HG03280 (cell line): Measurements from ENCODE around the gene ALX3.
A peak's percentile ranks its signal among the peaks of the same experiment; 100 is the strongest.
"Not testable (repeated sequence)": the region's sequence is repeated elsewhere in the genome, so short reads cannot be mapped to it uniquely, and the experiment has no call there.

Experiments
- ATAC-seq: cut with Tn5 transposase; IDR thresholded peaks from one replicate; pipeline ENCODE4 v1.9.1; 2021; ENCODE audit warnings: mild to moderate bottlenecking, moderate library complexity; ENCODE audit not compliant: unreplicated experiment

The ALX3 gene

DNA sequence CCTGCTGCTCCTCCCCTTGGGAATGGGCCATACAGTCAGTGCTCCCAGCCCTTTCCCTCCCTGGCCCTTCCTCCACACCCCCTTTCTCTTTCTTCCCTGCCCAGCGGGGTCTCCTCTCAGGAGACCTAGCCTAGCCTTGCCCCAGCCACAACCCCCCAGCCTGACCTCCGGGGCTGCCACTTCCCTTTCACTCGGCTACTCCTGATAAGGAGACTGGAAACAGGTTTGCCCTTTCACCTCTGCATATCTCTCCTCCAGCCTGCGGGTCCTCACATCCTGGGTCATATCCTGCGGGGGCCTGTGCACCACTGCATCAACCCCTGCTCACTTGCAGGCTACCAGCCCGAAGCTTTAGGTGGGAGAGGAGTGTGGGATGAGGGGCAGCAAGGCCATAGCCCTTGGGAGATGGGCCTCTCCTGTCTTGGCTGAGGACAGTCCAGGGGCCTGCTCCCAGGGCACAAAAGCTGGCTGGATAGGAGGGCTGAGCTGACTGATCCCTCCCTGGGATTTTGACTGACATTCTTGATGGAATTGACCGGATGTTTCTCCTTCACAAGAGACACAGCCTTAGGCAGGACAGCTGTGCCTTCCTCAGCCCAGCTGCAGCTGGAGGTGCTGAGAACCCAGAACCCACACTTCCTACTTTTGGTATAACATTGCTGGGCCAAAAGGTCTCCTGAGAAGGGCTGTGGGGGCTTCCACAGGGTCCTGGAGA, 19.2 kb upstream of the ALX3 start:
- ATAC-seq = no peak

DNA sequence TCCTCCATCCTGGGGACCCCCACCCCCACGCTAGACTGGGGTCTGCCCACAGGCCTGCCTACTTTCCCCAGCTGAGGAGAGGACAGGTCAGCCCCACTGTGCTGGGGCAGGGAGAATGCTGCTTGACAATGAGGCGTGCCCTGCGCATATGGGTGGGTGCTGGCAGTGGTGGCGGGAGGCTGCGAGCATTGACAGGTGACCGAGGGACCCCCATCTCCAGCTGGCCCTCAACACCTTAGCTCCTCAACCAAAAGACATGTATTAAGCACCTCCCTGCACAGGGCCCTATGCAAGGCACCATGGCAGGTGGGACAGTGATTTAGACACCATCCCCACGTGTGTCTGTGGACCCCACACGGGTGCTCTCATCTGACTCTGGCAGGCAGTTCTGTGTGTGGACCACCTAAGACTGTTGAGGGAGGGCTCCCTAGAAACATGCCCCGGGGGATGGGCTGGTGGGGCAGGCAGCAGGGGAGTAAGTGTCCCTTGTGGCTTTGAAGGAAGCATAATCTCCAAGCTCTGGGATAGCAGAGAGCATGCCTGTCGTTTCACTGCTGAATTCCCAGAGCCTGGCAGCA, 18.4 kb upstream of the ALX3 start:
- no peak for ATAC-seq

DNA sequence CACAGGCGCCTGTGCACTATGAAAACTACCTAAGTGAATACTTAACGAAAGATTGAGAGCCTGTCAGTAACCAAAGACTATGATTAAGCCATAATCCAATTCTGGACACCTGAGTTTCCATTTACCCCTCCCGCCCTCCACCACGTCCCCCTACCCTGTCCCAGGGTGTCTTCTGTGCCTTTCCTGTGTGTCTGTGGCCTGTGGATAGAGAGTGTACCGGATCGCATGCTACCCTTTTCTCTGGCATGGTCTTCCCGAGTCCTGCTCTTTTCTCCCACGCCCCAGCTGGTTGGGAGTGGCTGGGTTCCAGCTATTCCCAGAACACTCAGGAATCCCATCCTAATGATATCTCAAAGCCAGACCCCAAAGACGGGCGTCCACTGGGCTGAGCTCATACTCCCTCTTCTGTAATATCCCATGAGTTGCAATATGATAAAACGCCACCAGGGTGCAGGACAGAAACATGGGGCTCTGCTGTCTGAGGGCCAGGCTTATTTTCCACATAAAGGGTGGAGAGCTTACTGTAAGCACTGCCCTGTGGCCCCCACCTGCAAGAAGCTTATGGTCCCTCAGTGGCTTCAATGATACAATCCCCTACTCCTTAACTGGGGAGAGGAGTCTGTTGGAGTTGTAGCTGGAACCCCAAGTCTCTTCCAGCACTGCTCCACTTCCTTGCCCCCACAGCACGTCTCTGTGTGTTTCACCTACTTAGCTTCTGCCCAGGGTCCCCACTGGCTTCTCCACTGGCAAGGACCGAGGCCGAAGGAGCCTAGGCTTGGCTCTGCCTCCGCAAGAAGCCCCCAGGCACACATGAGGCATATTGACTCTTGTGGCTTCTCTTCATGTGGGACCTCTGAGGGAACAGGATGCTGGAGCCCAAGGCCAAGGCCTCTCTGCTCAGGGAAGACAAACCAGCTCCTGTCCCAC, 17.6 kb upstream of the ALX3 start:
- peak; percentile 61 for ATAC-seq

DNA sequence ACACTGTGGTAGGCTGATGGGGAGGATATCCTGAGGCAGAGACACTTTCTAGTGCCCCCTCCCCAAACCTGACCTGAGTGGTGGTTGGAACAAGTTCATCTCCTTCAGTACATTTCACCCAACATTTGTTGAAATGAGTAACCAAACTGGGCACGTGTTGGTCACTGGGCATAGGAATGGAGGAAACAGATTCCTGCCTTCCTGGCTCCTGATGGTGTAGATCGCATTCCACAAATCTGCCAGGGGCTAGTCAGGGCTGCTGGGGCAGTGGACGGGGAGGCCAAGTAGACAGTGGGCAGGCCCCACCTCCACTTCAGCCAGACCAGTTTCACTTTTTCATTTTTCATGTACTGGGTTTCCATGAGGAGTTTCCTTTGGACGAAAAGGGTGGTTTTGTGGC, 16.5 kb upstream of the ALX3 start:
- ATAC-seq = no peak

DNA sequence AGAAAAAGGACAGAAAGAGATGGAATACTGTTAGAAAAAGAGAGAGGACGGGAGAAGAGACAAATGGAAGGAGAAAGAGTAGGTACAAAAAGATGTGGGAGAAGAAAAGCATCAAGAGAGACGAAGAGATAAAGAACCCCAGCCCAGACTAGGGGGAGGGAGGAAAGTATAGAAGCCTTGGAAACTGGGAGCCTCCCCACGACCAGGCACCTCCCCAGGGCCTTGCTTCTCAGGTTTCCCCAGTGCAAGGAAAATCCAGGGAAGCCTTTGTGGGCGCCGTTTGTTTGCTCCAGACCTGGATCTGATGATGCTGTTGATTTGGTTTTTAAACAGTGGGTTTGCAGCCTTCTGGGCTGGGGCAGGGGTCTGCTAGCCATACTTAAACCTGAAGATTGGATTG, 15.2 kb upstream of the ALX3 start:
- ATAC-seq = no peak

DNA sequence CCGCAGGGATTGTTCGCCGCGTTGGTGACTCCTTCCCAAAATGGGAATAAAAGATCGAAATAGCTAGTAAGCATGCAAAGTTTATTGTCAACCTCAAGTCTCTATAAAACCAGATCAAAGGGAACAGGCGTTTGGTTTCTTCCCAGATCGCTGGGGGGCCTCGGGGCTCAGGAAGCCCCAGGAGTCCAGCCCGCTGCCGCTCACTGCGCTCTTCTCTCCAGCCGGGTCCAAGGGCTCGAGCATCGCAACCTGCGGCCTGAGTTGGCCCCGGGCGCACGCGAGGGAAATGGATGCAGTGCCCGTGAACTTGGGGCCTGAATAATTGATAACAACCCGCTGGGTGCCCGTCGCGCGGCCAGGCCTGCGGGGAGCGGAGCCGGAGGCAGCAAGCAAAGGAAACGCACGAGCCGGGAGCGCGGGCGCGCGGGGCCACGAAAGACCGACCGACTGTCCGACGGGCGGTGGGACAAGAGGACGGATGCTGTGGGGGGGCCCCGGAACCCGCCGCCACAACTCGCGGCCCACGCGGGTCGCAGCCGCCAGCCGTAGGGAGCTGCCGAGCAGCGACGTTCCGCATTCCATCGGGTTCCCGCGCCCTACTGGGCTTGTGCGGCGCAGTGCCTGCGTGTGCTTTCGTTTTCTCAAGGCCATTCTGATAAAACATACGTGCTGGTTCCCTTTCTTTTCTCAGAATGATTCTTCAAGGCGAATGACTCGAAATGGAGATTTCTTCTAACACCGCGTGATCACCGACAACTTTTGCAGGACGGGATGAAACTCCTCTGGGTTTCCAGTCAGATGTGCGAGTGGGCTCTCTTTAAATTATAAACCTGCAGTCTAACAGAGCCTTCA, 14.0 kb upstream of the ALX3 start:
- ATAC-seq = no peak

DNA sequence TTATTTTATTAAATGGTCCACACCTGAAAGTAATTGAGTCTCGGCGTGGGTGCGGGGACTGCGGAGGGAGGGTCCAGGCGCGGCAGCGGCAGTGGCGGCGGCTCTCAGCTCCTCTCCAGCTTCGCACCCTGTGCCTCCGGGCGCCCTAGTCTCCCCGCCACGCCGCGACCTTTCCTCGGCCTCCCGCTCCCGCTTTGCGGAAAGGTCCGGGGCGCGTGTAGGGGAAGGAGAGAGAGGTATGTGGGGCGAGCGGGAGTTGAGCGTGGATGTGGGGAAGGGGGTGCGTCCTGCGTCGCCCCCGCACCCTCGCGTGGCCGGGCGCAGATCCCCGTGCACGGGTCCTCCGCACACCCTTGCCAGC, 13.4 kb upstream of the ALX3 start:
- no peak for ATAC-seq

DNA sequence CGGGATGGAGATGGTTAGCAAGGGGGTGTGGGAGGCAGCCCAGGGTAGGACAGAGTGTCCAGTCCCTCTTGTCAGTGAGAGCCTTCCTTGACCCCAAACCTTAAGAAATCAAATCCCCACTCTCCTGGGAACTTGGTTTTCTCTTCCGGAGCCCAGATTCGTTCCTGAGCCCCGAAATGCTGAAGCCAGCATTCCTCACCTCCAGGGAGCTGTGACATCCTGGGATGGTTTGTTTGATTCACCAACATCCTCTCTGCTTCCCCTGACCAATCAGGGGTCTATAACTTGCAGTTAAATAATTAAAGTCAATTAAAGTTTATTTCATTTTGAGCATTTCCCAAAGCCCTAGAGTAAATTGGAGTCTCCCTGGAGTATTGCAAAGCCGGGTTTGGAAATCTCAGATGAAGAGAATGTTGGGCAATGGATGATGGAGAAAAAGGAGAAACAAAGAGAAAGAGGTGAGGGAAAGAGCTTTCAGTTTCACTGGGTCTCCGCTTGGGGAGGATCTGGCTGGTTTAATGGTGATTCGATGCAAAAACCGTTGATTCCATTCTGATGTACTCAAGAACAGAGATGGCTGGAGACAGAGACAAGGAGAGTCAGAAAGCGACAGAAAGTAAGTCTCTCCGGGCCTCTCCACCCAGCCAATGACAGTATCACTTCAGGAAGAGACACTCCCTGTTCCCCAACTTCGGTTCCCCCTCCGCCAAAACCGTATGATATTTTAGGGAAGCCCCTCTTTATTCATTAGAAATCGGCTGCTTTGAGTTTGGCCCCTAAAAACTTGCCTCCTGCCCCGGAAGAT, 12.8 kb upstream of the ALX3 start:
- ATAC-seq = no peak

DNA sequence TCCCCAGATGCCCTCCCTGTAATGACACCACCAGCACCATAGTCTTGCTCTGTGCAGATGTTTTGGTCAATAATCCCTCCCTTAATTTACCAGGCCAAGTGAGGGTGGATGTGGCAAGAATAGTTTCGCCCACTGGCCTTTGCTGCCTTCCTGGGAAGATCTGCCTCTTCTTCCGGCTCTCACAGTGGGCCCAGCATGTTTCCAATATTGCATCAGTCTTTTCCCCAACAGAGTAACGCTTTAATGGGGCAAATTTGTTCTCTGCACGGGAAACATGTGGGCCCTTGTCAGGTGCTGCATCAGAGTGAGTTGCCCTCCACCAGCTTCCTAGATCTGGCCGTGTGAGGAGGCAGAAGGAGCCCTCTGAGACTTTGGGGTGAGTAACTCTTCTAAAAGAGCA, 12.0 kb upstream of the ALX3 start:
- ATAC-seq = no peak

DNA sequence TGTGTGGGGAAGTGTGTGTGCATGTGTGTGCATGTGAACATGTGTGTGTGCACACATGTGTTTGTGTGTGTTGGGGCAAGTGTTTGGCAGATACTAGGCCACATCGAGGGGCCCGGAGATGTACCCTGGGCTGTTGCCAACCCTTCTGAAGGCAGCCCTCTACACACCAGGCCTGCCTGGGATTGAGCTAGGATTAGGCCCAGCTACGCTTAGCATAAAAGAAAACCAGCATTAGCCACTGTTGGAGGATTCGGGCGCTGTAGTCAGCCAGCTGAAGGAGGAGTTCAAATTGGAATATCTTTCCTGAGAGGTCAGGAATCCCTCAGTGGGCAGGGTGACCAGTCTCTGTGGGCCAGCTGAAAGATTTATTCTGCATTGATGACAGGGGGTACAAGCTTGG, 10.6 kb upstream of the ALX3 start:
- ATAC-seq = no peak

DNA sequence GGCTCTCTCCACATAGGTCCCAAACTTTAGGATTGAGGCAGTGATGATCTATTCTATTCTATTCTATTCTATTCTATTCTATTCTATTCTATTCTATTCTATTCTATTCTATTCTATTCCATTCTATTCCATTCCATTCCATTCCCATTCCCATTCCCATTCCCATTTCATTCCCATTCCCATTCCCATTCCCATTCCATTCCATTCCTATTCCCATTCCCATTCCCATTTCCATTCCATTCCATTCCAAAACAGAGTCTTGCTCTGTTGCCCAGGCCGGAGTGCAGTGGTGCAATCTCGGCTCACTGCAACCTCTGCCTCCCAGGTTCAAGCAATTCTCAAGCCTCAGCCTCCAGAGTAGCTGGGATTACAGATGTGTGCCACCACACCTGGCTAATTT, 9.5 kb upstream of the ALX3 start:
- ATAC-seq = not testable (repeated sequence)

DNA sequence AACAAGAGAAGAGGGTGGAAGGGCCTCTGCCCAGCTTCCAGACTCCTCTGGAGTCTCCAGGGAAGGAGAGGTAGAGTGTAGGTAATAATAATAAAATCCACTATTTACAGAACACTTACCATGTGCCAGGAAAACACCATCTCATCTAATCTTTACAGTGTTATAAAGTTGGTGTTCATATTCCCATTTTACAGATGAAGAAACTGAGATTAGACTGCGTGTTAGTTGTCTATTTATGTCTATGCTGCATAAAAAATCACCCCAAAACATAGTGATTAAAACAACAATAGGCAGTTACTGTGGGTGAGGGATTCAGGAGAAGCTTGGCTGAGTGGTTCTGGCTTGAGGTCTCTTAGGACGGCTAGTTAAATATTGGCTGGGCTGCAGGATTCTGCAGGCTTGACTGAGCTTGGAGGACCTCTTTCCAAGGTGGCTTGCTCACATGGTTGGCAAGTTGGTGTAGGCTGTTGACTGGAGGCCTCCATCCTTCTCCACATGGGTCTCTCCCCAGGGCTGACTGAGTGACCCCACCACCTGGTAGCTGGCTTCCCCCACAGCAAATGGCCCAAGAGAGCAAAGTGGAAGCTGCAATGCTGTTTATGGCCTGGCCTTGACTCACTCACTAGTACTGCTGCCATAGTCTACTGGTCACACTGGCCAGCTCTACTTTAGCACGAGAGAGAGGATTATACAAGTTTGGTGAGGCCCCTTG, 6.5 kb upstream of the ALX3 start:
- no peak for ATAC-seq

DNA sequence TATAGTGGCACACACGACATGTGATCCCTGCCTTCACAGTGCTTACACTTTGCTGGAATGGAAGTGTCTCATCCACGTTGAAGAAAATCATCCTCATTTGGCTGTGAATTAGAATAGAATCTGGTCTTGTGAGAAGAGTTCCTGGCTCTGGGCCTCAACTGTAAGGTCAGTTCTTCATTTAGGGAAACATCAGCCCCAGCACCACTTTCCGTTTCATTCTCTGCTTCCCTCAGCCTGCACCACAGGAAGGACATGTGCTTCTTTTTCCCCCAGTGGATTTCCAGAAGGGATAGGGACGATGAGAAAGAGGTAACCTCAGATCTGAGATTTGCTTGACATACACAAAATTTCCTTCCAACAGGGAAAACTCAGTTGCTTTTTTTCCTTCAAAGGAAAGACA, 3.7 kb upstream of the ALX3 start:
- ATAC-seq = no peak

DNA sequence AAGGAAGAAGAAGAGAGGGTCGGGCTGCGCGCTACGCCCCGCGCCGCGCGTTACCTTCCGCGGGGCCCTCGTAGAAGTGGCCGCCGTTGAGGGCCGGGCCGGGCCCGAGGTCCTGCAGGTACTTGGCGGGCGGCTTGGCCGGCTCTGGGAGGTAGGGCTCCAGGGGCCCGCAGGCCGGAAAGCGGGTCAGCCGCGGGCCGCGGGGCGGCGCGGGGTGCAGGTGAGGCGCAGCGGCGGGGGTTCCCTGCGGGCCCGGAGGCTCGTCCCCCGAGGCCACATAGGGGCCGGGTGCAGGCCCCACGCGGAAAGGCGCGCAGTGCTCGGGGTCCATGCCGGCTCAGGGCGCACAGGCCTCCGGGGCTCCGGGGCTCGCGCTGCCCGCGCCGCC, 196 bp downstream of the ALX3 start:
- no peak for ATAC-seq

DNA sequence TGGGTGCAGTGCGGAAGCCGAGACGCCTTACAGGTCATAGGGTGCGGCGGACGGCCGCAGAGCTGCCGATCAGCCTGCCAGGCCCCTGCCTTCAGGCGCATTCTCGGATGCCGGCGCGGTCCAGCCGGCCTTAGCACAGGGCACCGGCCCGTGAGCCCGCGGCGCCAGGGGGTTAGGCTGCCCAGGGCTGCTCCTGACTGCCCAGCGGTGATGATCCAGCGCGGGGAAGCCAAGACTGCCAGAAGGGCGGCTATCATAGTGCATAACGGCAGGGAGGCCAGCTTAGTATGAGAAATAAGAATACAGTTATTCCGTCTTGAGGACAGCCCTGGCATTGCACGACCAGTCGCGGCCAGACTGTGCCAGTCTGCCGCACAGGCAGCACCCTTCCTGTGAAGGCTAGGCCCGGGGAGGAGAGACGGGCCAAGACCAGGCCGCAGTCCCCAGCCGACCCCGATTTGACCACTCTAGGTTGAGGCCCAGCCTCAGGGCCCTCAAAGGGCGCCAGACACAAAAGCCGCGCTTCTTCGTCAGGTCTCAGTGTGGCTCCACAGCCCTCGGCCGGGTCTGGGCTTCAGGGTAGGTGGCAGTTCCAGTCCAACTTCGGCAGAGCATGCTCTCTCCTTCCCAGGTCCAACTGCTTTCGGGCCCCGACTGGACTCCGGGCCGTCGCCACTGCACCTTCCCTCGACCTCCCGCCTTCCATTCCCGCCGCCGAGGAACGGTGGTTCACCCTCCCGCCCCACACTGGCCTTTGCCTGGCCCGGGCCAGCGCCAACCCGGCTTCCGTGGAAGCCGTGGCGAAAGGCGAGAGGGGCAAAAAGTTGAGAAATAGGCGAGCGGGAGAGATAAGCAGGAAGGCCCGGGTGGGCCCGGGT, 829 bp downstream of the ALX3 start:
- ATAC-seq = no peak

DNA sequence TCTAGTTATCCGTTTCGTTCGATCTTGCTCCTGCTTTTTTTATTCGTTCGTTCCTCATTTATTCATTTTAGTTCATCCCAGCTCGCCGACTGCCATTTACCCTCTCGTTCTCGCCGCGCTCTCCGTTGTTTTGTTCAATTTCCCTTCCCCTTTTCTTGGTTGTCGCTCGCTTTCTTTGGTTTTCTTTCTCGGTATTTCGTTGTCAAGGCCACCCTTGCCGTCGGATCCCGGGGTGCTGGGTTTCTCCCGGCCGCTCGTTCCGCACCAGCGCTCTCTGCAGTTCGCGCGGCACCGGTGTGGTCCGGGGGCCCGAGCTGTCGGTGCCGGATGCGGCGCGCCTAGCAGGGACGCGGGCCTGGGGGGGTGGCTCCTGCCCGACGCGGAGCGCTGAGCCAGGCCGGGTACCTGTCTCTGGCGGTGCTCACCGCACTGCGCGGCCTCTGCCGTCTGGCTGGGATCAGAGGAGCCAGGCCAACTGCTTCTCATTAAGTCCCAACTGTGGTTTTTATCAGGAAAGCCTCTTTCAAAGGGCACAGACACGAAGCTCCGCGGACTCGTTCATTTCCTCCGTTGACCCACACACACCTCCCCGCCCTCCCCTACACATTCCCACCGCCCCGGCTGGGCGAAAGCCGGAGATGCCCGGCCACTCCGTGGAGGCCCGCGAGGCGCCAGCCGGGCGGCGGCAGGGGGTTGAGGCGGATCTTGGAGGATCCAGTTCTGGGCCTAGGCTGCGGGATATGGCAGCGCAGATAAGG, 1.6 kb downstream of the ALX3 start:
- no peak for ATAC-seq

DNA sequence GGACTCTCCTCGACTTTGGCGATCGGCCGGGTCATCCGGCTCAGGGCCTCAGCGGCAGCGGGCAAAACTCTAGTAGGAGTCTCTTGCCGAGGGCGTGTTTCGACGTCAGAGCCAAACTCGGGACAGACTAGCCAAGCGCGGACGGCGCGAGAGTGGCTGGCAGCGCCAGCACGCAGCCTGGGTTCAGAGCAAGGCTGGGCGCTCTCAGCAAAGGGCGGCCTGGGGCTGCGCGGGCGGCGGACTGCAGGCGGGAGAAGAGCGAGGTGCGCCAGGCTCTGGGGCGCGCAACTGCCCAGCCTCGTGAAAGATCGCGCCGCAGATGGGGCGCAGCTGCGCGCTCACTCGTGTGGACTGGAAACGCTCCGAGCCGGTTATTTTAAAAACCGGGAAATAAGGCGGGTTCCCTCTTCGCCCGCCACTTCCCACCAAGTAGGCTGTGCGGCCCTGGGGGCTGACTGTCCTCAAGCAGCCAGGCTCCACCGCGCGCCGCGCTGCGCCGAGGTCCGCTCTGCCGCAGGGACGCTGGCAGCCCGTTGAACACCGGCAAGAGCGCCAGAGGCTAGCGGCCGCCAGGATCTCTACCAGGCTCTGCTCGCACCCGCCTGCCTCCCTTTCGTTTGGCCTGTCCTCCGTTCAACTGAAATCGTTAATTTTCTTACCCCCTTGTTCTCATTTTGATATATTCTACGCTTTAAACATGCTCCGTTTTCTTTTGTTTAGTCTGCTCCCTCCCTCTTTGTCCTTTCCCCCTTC, 2.4 kb downstream of the ALX3 start:
- no peak for ATAC-seq
